ENCODE measurements around the gene ENTPD6.

DNA sequence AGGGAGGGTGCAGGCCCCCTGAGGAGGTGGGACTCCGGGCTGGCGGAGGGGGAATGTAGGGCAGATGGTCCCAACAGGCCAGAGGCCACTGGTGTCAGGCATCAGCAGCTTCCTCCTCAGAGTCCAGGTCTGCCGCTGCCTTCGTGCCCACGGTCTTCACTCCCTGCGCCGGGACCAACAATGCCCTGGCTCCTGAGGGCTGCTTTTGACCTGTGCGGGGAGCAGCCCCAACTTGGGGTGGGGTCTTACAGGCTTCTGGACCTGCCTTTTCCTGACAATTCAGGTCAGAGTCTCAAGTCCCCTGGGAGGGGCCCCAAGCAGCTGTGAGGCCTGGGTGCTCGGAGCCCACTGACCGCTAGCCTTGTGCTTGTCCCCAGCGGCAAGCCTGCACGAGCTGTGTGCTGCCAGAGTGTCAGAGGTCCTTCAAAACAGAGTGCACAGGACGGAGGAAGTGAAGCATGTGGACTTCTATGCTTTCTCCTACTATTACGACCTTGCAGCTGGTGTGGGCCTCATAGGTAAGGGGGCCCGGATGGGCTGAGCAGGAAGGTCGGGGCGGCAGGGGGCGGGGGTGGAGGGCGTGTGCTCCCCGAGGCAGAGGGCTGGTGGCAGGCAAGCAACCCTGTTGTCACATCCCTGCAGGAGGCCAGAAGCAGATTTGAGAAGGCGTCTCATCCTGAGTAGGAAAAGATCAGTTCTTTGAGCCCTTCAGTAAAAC is 27.1 kb downstream of the ENTPD6 start:
- TF ChIP-seq EP300 (IDR thresholded peaks at IDR 0.05) (no peak), POLR2A (IDR thresholded peaks at IDR 0.05) (no peak)
- TF ChIP-seq, protein P1, sequence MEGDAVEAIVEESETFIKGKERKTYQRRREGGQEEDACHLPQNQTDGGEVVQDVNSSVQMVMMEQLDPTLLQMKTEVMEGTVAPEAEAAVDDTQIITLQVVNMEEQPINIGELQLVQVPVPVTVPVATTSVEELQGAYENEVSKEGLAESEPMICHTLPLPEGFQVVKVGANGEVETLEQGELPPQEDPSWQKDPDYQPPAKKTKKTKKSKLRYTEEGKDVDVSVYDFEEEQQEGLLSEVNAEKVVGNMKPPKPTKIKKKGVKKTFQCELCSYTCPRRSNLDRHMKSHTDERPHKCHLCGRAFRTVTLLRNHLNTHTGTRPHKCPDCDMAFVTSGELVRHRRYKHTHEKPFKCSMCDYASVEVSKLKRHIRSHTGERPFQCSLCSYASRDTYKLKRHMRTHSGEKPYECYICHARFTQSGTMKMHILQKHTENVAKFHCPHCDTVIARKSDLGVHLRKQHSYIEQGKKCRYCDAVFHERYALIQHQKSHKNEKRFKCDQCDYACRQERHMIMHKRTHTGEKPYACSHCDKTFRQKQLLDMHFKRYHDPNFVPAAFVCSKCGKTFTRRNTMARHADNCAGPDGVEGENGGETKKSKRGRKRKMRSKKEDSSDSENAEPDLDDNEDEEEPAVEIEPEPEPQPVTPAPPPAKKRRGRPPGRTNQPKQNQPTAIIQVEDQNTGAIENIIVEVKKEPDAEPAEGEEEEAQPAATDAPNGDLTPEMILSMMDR (IDR thresholded peaks at IDR 0.05), result no peak

Measured in ovary (tissue), 3 donors.